Measurements from ENCODE around the gene USP14.

USP14 gene

GRCh38 chr18:227902-228301 lies 69.5 kb downstream of the USP14 start:
- DNase-seq (ENCODE audit: low read depth, low spot score) = no peak

- no peak for DNase-seq (ENCODE audit: low read depth, low spot score)
Observed at GRCh38 chr18:228586-228985, 70.2 kb downstream of the USP14 start.

GRCh38 chr18:231563-231962 lies 73.2 kb downstream of the USP14 start:
- no peak for DNase-seq (ENCODE audit: low read depth, low spot score)

- no peak for DNase-seq (ENCODE audit: low read depth, low spot score)
Observed at GRCh38 chr18:240175-240574, 81.8 kb downstream of the USP14 start.

GRCh38 chr18:245282-245847 lies 87.0 kb downstream of the USP14 start:
- no peak for DNase-seq (ENCODE audit: low read depth, low spot score)

- DNase-seq (ENCODE audit: low read depth, low spot score) = no peak
Observed at GRCh38 chr18:248053-248452, 89.7 kb downstream of the USP14 start.

GRCh38 chr18:250685-251084 lies 92.3 kb downstream of the USP14 start:
- no peak for DNase-seq (ENCODE audit: low read depth, low spot score)

GRCh38 chr18:251572-251971 lies 93.2 kb downstream of the USP14 start:
- no peak for DNase-seq (ENCODE audit: low read depth, low spot score)

GRCh38 chr18:253121-253520 lies 94.8 kb downstream of the USP14 start:
- DNase-seq (ENCODE audit: low read depth, low spot score) = no peak

- DNase-seq (ENCODE audit: low read depth, low spot score) = no peak
Observed at GRCh38 chr18:255171-255570, 96.8 kb downstream of the USP14 start.

GRCh38 chr18:260547-260946 lies 102.2 kb downstream of the USP14 start:
- DNase-seq (ENCODE audit: low read depth, low spot score) = no peak

GRCh38 chr18:261398-262073 lies 103.2 kb downstream of the USP14 start:
- no peak for DNase-seq (ENCODE audit: low read depth, low spot score)

Data from astrocyte of the hippocampus (primary cell).